HepG2 (cell line): Measurements from ENCODE around the gene GAD1. TPM values are rescaled to one million over a fixed set of nuclear protein-coding genes. Genes with fewer than 3 reads are reported as not detected.
A peak's percentile ranks its signal among the peaks of the same experiment; 100 is the strongest.

Experiments used
- ATAC-seq: fragments of 200-7000 bp; cut with Tn5 transposase; 3 replicates; pipeline ENCODE4 v1.9.1; 2020; ENCODE audit warnings: mild to moderate bottlenecking, moderate library complexity
- BruUV-seq: library from RNA; stranded (reverse); fragments of 400-500 nt; replicated peaks from 2 replicates; lab custom pipeline; 2021; lab: Mats Ljungman, UMichigan
- CTCF ChIA-PET: fragments of 300-600 bp; formaldehyde crosslinking; extraction: SDS; loops from one replicate; lab custom pipeline; 2021; ENCODE audit warnings: low total read pairs, inconsistent platforms, low intra/inter-chr PET ratio; lab: Yijun Ruan, JAX
- POLR2A ChIA-PET: fragments of 350-600 bp; sonication (Branson Sonifier 250); formaldehyde crosslinking; loops from one replicate; lab custom pipeline; 2020; ENCODE audit warnings: antibody characterized with exemption, inconsistent platforms; lab: Yijun Ruan, JAX
- DNase-seq: peaks from one replicate; pipeline ENCODE4 v3.0.0-alpha.2; 2015; ENCODE audit warnings: low spot score
- FAIRE-seq: peaks from 3 replicates; lab custom pipeline; 2011; peaks lifted over from hg19 to GRCh38; lab: Jason Lieb, UNC
- H2AFZ ChIP-seq: one replicate; pipeline ENCODE4 v1.6.1; 2011; ENCODE audit warnings: low read length, inconsistent platforms
- H3K27ac ChIP-seq: fragments of 300-600 bp; 3 replicates; pipeline ENCODE4 v1.8.0; 2011; ENCODE audit warnings: mixed run types, mild to moderate bottlenecking, mixed read lengths, low read length, inconsistent platforms; ENCODE audit not compliant: insufficient read depth; ENCODE audit errors: extremely low read length
- H3K27me3 ChIP-seq, 2 experiments: fragments of 200-600 bp in 1 of 2; 2 replicates in 1 of 2; 3 replicates in 1 of 2; pipeline versions ENCODE4 v1.6.0 to v1.8.0; 2011; ENCODE audit warnings: low read length in 2 of 2, mild to moderate bottlenecking in 2 of 2, moderate library complexity in 2 of 2, inconsistent platforms in 1 of 2; ENCODE audit not compliant: insufficient read depth in 2 of 2, control insufficient read depth in 1 of 2
- H3K36me3 ChIP-seq, 2 experiments: fragments of 200-600 bp in 1 of 2; replicated peaks in 1 of 2; 2 replicates in 1 of 2; 3 replicates in 1 of 2; pipeline versions ENCODE4 v1.5.1 to v1.8.0; 2011; ENCODE audit warnings: low read length in 2 of 2, inconsistent platforms in 1 of 2; ENCODE audit not compliant: insufficient read depth in 2 of 2, control insufficient read depth in 1 of 2
- H3K4me1 ChIP-seq: 2 replicates; pipeline ENCODE4 v1.5.1; 2012; ENCODE audit warnings: low read length, inconsistent platforms; ENCODE audit not compliant: insufficient read depth
- H3K4me2 ChIP-seq: 2 replicates; pipeline ENCODE4 v1.6.0; 2011; ENCODE audit warnings: low read depth, low read length, inconsistent platforms
- H3K4me3 ChIP-seq, 3 experiments: fragments of 200-600 bp in 1 of 3; sonication (generic), shearing (Covaris generic) in 1 of 3; replicated peaks in 1 of 3; 2 replicates each; pipeline ENCODE4 v1.5.1; 2011 to 2016; ENCODE audit warnings: low read length in 3 of 3, inconsistent platforms in 2 of 3, low read depth in 2 of 3, mild to moderate bottlenecking in 2 of 3, control low read depth in 1 of 3, mixed read lengths in 1 of 3; ENCODE audit not compliant: insufficient read depth in 1 of 3
- H3K79me2 ChIP-seq: one replicate; pipeline ENCODE4 v1.6.1; 2011; ENCODE audit warnings: low read length, inconsistent platforms; ENCODE audit not compliant: insufficient read depth
- H3K9ac ChIP-seq: 2 replicates; pipeline ENCODE4 v1.6.0; 2011; ENCODE audit warnings: mild to moderate bottlenecking, low read depth, low read length, inconsistent platforms; ENCODE audit not compliant: insufficient read depth
- H3K9me3 ChIP-seq: 2 replicates; pipeline ENCODE4 v1.5.1; 2012; ENCODE audit warnings: mild to moderate bottlenecking, low read length
- H4K20me1 ChIP-seq: 2 replicates; pipeline ENCODE4 v1.6.0; 2011; ENCODE audit warnings: inconsistent platforms, mild to moderate bottlenecking, low read length, moderate library complexity; ENCODE audit not compliant: insufficient read depth
- CBFB ChIP-seq: sonication (generic); formaldehyde crosslinking; IDR thresholded peaks from 2 replicates; pipeline ENCODE4 v1.4.0; 2020; ENCODE audit warnings: missing genetic modification reagents
- ETV6 ChIP-seq: sonication (generic); formaldehyde crosslinking; conservative IDR thresholded peaks from 2 replicates; pipeline ENCODE4 v1.4.0; 2020; ENCODE audit warnings: missing genetic modification reagents
- FOXP1 ChIP-seq, 2 experiments: fragments of 450-650 bp in 1 of 2; IDR thresholded peaks; 2 replicates each; pipeline ENCODE4 v1.6.1; 2017 to 2018; ENCODE audit warnings: antibody characterized with exemption in 1 of 2
- SNAPC5 ChIP-seq: sonication (generic); formaldehyde crosslinking; IDR thresholded peaks from 2 replicates; pipeline ENCODE4 v1.8.1; 2023; ENCODE audit warnings: mild to moderate bottlenecking, missing genetic modification reagents, borderline replicate concordance
- TOPORS ChIP-seq: sonication (generic); formaldehyde crosslinking; IDR thresholded peaks from 2 replicates; pipeline ENCODE4 v1.8.0; 2023; ENCODE audit warnings: mild to moderate bottlenecking, missing genetic modification reagents
- ZC3H13 ChIP-seq: sonication (generic); formaldehyde crosslinking; IDR thresholded peaks from 2 replicates; pipeline ENCODE4 v1.8.1; 2023; ENCODE audit warnings: mild to moderate bottlenecking, missing genetic modification reagents, moderate library complexity
- ZNF546 ChIP-seq: sonication (generic); formaldehyde crosslinking; conservative IDR thresholded peaks from 2 replicates; pipeline ENCODE4 v1.8.1; 2023; ENCODE audit warnings: mild to moderate bottlenecking, missing genetic modification reagents
- WGBS: methylation state at CpG from one replicate; pipeline ENCODE4 v1.1.6; 2017; ENCODE audit warnings: low lambda C conversion rate; 5-methylcytosine and 5-hydroxymethylcytosine counted together
- in situ Hi-C: cut with HindIII; loops from 2 replicates; pipeline ENCODE4 v1.10.0; 2017; ENCODE audit warnings: low pct_unique_long_range_greater_than_20kb; ENCODE audit not compliant: extremely low pct_ligation_motif_present
- intact Hi-C: fragments of 100-400 bp; cut with micrococcal nuclease; formaldehyde crosslinking; loops from one replicate; pipeline ENCODE4 v1.10.0; 2022; ENCODE audit not compliant: unreplicated experiment
- polyA plus RNA-seq, 8 experiments: library from polyadenylated mRNA; depleted of rRNA in 3 of 8; stranded (reverse) in 7 of 8; unstranded in 1 of 8; fragments of >200 nt; fragmentation: Illumina TruSeq in 4 of 8; extraction: Trizol in 4 of 8; gene quantifications; 2 replicates each; pipeline versions ENCODE4 v1.2.1 to v1.2.3, GENCODE V29; 2011 to 2016; ENCODE audit warnings: low read depth in 4 of 8, missing spikeins in 1 of 8, mixed read lengths in 1 of 8; ENCODE audit not compliant: insufficient read depth in 1 of 8
- total RNA-seq, 5 experiments: library from RNA; depleted of rRNA; stranded (reverse); fragments of >200 nt; fragmentation: Illumina TruSeq; extraction: Trizol; gene quantifications; 2 replicates each; pipeline ENCODE4 v1.2.3, GENCODE V29; 2016; ENCODE audit warnings: low read depth in 1 of 5

GAD1 gene
- total and polyA plus RNA-seq, 2 of the 13 experiments (the other 11 are each of a cell fraction or from before 2014, with no cell fraction given), result 0.09 to 0.13 TPM

DNA sequence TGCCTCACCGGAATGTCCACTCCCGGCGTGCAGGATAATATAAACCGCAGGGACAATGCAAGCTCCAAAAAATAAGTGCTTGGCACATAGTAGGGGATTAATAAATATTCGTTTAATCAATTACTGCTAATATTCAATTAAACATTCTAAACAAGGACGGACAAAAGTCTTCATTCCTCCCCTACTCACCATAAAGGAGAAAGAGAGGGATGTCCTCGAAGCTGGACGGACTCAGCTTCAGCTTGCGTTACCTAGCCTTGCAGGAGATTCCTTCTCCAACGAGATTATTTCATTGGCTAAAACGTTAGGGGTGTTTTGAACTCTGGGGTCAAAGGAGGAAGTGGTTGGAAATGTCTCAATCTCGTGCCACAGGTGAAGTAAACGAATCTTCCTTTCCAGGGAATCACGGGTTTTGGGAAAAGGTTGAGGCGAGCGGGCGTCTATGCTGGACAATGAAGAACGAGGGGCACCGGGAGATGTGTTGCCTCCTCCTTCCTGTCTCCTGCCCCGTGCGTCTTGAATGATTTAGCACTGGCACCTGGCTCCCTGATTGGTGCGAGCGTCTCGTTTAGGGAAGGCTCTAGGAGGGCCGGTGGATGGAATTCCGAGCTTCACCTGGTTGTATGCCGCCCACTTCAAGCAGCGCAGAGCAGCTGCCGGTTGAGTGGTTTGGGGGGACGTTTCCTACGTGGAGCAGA, 2.0 kb upstream of the GAD1 start:
- 50% methylated on average over 24 of the region's 31 CpGs for WGBS
- no peak overlapping the region for H3K9ac ChIP-seq
- CTCF ChIA-PET, result interaction anchor here (1.0 to 5.6 kb wide), 7 partner anchors 98 to 491 kb away, joined by 4 to 61 read pairs (median 7); no protein-coding TSS in a partner anchor
- H3K9me3 ChIP-seq, result no peaks in the 10 kb centered on the region
- in situ Hi-C loops, result loop anchor here (5.0 to 10.0 kb wide), 3 partner anchors 97 to 580 kb away; partner anchors contain the start of gene SP5
- H3K27me3 ChIP-seq, result peaks cover 19 to 67% of the 10 kb centered on the region in 2 experiments
- ATAC-seq, result no peak
- intact Hi-C loops, result loop anchor here (5.0 kb wide), 1 partner anchor 77 kb away; no protein-coding TSS in a partner anchor
- H3K36me3 ChIP-seq, result no peaks in the 10 kb centered on the region
- no peak for FAIRE-seq
- peaks cover 27% of the 10 kb centered on the region for H3K4me1 ChIP-seq
- POLR2A ChIA-PET, result no interaction called here
- H3K79me2 ChIP-seq, result no peaks in the 10 kb centered on the region
- no peak overlapping the region for H3K27ac ChIP-seq
- 0 out of 2 replicates have a peak, but pooled peaks have one; percentile 11 for TF ChIP-seq SNAPC5 (CRISPR knock-in tag)
- no peak for TF ChIP-seq ETV6
- peaks cover 7% of the 10 kb centered on the region; the same call in 1 of the 2 replicates for H4K20me1 ChIP-seq
- no TSS peak for BruUV-seq
- no peak overlapping the region for H2AFZ ChIP-seq
- H3K4me3 ChIP-seq, result no peak overlapping the region
- DNase-seq, result no peak
- H3K4me2 ChIP-seq, result no peak overlapping the region

GRCh38 chr2:170815311-170815710, 1.4 kb upstream of the GAD1 start:
- no peak for DNase-seq
- BruUV-seq, result no TSS peak
- H2AFZ ChIP-seq, result no peak overlapping the region
- no peaks in the 10 kb centered on the region for H3K36me3 ChIP-seq
- CTCF ChIA-PET, result interaction anchor here (1.2 to 5.6 kb wide), 8 partner anchors 98 to 491 kb away, joined by 4 to 61 read pairs (median 12); no protein-coding TSS in a partner anchor
- no peak for TF ChIP-seq ZC3H13
- TF ChIP-seq CBFB (CRISPR knock-in tag), result no peak
- no peak for TF ChIP-seq FOXP1 (IDR thresholded peaks at IDR 0.05)
- TF ChIP-seq FOXP1 (CRISPR knock-in tag; IDR thresholded peaks at IDR 0.05), result no peak
- no peak for TF ChIP-seq TOPORS (CRISPR knock-in tag)
- TF ChIP-seq ZNF546 (CRISPR knock-in tag), result no peak
- FAIRE-seq, result no peak
- in situ Hi-C loops, result loop anchor here (5.0 to 10.0 kb wide), 2 partner anchors 443 to 581 kb away; no protein-coding TSS in a partner anchor
- no peaks in the 10 kb centered on the region for H3K79me2 ChIP-seq
- 31% methylated on average over 19 of the region's 19 CpGs for WGBS
- H3K27ac ChIP-seq, result no peak overlapping the region
- no peak overlapping the region for H3K9ac ChIP-seq
- POLR2A ChIA-PET, result interaction anchor here (0.7 kb wide), 1 partner anchor 1363 kb away, joined by 3 read pairs; no protein-coding TSS in a partner anchor
- peaks cover 27% of the 10 kb centered on the region for H3K4me1 ChIP-seq
- intact Hi-C loops, result no loop called here
- H4K20me1 ChIP-seq, result peaks cover 7% of the 10 kb centered on the region; the same call in 1 of the 2 replicates
- H3K4me2 ChIP-seq, result peak overlapping the region; percentile 81; the same call in 1 of the 2 replicates
- H3K9me3 ChIP-seq, result no peaks in the 10 kb centered on the region
- H3K4me3 ChIP-seq, result peak overlapping the region in 1 of 3 experiments; percentile 74; a peak in 1 of 6 replicates
- peaks cover 21 to 68% of the 10 kb centered on the region in 2 experiments for H3K27me3 ChIP-seq
- ATAC-seq, result no peak; the same call in 2 of the 3 replicates
